NT2/D1 (cell line): ENCODE results near the gene TOR2A.

Source experiments
- SUZ12 ChIP-seq: IDR thresholded peaks from 2 replicates; pipeline ENCODE4 v1.6.1; 2011; ENCODE audit not compliant: insufficient read length, insufficient read depth; ENCODE audit errors: extremely low read depth
- YY1 ChIP-seq: IDR thresholded peaks from 2 replicates; pipeline ENCODE4 v1.6.1; 2011; ENCODE audit not compliant: insufficient read length, insufficient read depth
- ZNF274 ChIP-seq: IDR thresholded peaks from 2 replicates; pipeline ENCODE4 v1.6.1; 2011; ENCODE audit warnings: mild to moderate bottlenecking, low read depth, low read length

- TF ChIP-seq YY1: no peak
- no peak for TF ChIP-seq ZNF274
- no peak for TF ChIP-seq SUZ12
These were observed 11.7 kb downstream of the TOR2A start for GRCh38 chr9:127723444-127723843.
